ENCODE results near the gene SRC.
"Not testable (repeated sequence)": the region's sequence is repeated elsewhere in the genome, so short reads cannot be mapped to it uniquely, and the experiment has no call there.

SRC gene

DNA sequence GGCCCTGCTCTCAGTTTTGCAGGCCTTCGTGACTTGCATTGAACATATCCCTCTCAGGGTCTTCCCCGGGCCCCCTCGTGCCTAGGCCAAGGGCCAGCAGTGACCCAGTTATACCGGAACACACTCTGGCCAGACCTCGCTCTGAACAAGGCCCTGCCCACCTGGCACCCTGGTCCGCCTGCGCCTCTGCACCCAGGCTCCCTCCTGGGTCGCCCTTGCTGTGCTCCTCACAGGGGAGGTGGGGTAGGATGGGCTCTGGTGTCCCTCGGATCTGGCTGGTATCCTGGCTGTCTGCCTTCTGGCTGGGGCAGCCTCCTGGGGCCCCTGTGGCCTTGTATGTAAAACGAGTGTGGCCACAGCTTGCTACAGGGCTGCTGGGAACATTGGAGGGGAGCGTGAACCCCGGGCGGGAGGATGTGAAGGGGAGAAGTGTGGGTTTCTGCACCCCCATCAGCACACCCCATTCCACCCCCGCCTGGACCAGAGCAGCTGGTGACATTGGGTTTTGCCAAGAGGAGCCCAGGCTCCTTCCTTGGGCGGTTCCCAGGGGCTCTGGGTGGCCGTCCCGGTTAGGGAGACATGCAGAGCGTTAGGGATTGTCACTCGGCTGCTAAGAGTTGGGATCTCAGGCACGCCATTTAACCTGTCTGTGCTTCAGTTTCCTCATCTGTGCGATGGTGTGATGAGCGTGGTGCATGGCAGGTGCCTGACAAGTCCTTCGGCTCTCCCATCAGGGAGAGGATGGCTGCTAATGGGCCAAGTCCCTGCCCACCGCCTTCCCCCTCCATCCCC lies 17.5 kb downstream of the SRC start:
- DNase-seq (ENCODE audit: low read depth in 2 of 2) = no peak

DNA sequence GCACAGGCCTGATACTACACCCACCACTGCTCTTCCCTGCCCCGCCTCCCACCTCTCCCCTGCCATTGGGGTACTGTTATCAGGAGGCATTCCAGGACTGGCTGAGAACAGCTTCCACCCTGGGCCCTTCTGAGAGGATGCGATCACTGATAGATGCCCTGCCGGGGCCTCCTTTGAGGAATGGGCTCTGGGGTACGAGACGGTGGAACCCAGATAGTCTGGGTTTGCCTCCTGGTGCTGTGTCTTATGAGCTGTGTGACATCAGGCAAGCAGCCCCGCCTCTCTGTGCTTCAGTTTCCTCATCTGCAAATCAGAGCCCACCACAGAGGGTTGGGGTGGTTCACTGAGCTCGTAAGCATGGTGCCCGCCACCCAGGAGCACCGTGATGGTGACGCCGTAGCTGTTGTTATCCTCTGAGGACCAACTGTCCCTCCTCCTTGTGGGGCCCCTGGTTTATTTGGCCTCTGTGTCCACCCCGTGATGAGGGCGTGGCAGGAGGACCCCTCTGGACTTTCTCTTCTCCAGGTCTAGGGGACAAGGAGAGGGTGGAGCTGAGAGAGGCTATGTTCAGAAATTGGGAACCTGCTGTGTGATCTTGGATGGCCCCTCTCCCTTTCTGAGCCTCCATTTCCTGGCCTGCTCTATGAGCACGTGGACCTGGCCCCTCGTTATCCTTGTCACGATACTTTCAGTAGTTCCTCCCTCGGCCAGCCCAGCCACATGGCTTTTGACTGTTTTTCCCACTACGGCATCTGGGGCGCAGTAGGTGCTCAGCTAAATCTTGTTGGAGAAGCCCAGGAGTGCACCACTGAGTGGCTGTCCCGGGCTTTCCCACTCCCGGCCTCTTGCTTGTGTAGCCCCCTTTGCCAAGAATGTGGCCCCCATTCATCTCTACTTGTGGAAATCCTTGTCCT lies 18.3 kb downstream of the SRC start:
- no peak for DNase-seq (ENCODE audit: low read depth in 2 of 2)

GRCh38 chr20:37364927-37365272 lies 19.0 kb downstream of the SRC start:
- DNase-seq (ENCODE audit: low read depth in 2 of 2) = no peak

DNA sequence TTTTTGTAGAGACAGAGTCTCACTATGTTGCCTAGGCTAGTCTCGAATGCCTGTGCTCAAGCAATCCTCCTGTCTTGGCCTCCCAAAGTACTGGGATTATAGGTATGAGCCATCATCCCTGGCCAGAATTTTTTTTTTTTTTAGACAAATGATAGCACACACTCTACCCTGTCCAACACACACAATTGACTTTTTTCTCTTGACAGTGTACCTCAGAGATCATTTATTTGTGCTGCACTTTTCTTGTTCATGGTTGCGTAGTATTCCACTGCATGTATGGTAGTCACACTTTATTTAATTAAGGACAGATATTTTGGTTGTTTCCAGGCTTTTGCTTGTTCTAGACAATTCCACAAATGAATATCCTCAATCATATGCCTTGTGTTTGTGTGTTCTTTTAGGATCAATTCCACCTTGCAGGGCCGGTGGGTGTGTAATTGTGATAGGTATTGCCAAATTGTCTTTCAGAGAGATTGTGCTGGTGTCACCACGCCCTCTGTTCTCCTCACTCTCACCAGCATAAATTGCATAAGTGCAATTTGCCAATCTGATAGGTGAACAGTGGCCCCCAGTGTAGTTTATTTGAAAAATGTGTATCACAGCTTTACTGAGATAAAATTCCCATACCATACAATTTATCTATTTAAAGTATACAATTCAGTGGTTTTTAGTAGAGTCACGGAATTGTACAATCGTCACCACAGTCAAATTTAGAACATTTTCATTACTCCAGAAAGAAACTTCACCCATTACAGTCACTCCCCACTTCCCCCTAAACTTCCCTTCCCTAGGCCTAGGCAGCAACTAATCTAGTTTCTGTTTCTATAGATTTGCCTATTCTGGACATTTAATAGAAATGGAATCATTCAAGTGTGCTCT lies 20.1 kb downstream of the SRC start:
- no peak for DNase-seq (ENCODE audit: low read depth in 2 of 2)

GRCh38 chr20:37366743-37367142 lies 20.8 kb downstream of the SRC start:
- DNase-seq (ENCODE audit: low read depth in 2 of 2) = no peak

DNA sequence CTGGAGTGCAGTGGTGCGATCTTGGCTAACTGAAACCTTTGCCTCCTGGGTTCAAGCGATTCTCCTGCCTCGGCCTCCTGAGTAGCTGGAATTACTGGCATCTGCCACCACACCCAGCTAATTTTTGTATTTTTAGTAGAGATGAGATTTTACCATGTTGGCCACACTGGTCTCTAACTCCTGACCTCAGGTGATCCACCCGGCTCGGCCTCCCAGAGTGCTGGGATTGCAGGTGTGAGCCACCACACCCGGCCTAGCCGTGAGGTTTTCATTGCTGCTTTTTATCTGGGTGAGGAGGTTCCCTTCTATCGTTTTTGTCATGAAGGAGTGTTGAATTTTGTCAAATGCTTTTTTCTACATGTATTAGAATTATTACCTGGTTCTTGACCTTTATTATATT lies 23.9 kb downstream of the SRC start:
- DNase-seq (ENCODE audit: low read depth in 2 of 2) = no peak

DNA sequence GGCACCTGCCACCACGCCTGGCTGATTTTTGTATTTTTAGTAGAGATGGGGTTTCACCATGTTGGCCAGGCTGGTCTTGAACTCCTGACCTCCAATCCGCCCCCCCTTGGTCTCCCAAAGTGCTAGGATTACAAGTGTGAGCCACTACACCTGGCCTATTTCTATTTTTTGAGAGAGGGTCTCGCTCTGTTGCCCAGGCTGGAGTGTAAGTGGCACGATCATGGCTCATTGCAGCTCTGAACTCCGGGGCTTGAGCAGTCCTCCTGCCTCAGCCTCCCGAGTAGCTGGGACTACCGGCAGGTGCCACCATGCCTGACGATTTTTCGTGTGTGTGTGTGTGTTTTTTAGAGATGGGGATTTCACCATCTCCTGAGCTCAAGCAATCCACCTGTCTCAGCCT lies 25.9 kb downstream of the SRC start:
- DNase-seq (ENCODE audit: low read depth in 2 of 2) = not testable (repeated sequence)

DNA sequence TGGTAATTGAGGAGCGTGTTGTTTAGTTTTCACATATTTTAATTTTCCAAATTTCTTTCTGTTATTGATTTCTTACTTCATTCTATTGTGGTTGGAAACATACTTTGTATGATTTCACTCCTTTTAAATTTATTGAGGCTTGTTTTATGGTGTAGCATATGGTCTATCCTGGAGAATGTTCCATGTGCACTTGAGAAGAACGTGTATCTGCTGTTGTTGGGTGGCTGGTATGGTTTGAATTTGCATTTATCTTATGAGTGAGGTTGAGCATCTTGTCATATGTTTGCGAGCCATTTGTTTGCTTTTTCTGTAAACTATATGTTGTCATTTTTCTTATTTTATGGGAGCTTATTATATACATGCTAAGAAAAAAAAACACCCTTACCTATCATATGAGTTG lies 26.5 kb downstream of the SRC start:
- no peak for DNase-seq (ENCODE audit: low read depth in 2 of 2)

- DNase-seq (ENCODE audit: low read depth in 2 of 2) = no peak
Observed at GRCh38 chr20:37373020-37373598, 27.2 kb downstream of the SRC start.

GRCh38 chr20:37375227-37375626 lies 29.3 kb downstream of the SRC start:
- no peak for DNase-seq (ENCODE audit: low read depth in 2 of 2)

DNA sequence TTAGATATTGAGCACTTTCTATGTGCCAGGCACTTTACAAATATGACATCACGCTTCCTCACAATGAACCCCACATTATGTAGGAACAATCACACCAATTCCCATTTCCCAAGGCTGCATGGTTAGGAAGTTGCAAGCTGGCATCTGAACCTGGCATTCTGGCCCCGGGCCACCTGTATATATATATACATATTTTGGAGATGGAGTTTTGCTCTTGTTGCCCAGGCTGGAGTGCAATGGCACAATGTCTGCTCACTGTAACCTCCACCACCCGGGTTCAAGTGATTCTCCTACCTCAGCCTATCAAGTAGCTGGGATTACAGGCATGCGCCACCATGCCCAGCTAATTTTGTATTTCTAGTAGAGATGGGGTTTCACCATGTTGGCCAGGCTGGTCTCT lies 30.4 kb downstream of the SRC start:
- DNase-seq (ENCODE audit: low read depth in 2 of 2) = no peak

- DNase-seq (ENCODE audit: low read depth in 2 of 2) = no peak
Observed at GRCh38 chr20:37376791-37377190, 30.9 kb downstream of the SRC start.

DNA sequence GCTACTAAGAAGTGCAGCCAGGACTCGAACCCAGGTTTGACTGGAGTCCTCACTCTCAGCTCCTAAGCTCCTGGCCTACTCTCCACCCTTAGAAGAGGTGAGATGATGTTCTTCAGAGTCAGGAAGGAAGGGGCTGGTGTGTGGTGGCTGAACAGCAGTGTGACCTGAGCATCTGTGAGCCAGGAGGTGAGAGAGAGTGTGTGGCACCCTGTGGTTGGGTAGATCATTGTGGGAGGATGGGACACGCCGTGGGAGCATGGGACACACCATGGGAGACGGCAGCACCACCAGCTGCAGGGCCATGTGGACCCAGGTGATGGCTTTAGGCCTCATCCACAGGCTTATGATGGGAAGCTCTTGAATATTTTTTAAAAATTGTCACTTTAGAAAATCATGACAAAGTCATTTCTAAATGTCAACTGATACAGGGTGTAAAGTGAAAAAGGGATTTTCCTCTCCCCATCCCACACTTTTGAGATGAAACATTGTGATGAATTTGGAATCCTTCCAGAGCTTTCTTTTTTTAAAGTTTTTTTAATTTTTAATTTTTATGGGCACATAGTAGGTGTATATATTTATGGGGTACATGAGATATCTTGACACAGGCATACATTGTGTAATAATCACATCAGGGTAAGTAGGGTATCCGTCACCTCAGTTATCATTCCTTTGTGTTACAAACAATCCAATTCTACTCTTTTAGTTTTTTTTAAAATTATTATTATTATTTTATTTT lies 31.6 kb downstream of the SRC start:
- no peak for DNase-seq (ENCODE audit: low read depth in 2 of 2)

GRCh38 chr20:37378420-37378784 lies 32.5 kb downstream of the SRC start:
- DNase-seq (ENCODE audit: low read depth in 2 of 2) = no peak

GRCh38 chr20:37378785-37379598 lies 33.1 kb downstream of the SRC start:
- DNase-seq (ENCODE audit: low read depth in 2 of 2) = no peak

GRCh38 chr20:37379967-37380828 lies 34.3 kb downstream of the SRC start:
- DNase-seq (ENCODE audit: low read depth in 2 of 2) = no peak

- no peak for DNase-seq (ENCODE audit: low read depth in 2 of 2)
Observed at GRCh38 chr20:37380864-37381579, 35.1 kb downstream of the SRC start.

GRCh38 chr20:37381621-37382471 lies 35.9 kb downstream of the SRC start:
- no peak for DNase-seq (ENCODE audit: low read depth in 2 of 2)

Measured in activated CD8-positive, alpha-beta memory T cell treated with anti-CD3 and anti-CD28 coated beads for 4 hours (primary cell).